ENCODE results near the gene EPB41L4B.

- TF ChIP-seq ZNF274 (IDR thresholded peaks at IDR 0.05; ENCODE audit: low read depth, low read length) (no peak), POLR2AphosphoS5 (IDR thresholded peaks at IDR 0.05; ENCODE audit: low read depth, low read length) (no peak), CTCF (IDR thresholded peaks at IDR 0.05 in 2 of 3, conservative IDR thresholded peaks at IDR 0.05 in 1 of 3; ENCODE audit: borderline replicate concordance in 1 of 3, insufficient read depth in 1 of 3, low read depth in 2 of 3, low read length in 2 of 3) (peak; percentile 61 to 69 (median 61); a peak in 5 of 6 replicates), MAX (IDR thresholded peaks at IDR 0.05) (no peak), REST (IDR thresholded peaks at IDR 0.05; ENCODE audit: low read depth) (no peak), SIN3A (IDR thresholded peaks at IDR 0.05; ENCODE audit: low read depth) (no peak), JUND (IDR thresholded peaks at IDR 0.05) (no peak), POLR2A (IDR thresholded peaks at IDR 0.05; ENCODE audit: borderline replicate concordance, extremely low read depth, insufficient read depth, insufficient read length) (no peak), RAD21 (IDR thresholded peaks at IDR 0.05; ENCODE audit: low read depth) (peak; percentile 83), EZH2 (IDR thresholded peaks at IDR 0.05) (no peak), YY1 (IDR thresholded peaks at IDR 0.05; ENCODE audit: extremely low read depth, insufficient replicate concordance, low read depth, low read length) (no peak), SP1 (IDR thresholded peaks at IDR 0.05; ENCODE audit: low read depth) (no peak), CEBPB (IDR thresholded peaks at IDR 0.05; ENCODE audit: low read depth) (no peak), ZBTB33 (IDR thresholded peaks at IDR 0.05; ENCODE audit: extremely low read depth, insufficient replicate concordance, low read length) (no peak)
These were observed 128.0 kb downstream of the EPB41L4B start for GRCh38 chr9:109192732-109193361.
